WTC11 (cell line): ENCODE results near the gene MYOF.

Experiments
- NFATC4 ChIP-seq: fragments of 250-450 bp; sonication (Bioruptor Pico); IDR thresholded peaks from 2 replicates; pipeline ENCODE4 v1.9.0; 2021; ENCODE audit warnings: mild to moderate bottlenecking
- ZNF416 ChIP-seq: fragments of 250-450 bp; sonication (Bioruptor Pico); IDR thresholded peaks from 2 replicates; pipeline ENCODE4 v1.9.0; 2021; ENCODE audit warnings: mild to moderate bottlenecking, inconsistent platforms
- TF ChIP-seq, protein P1 (sequence below): fragments of 250-450 bp; sonication (Bioruptor Pico); IDR thresholded peaks from 2 replicates; pipeline ENCODE4 v1.9.0; 2021; ENCODE audit warnings: mild to moderate bottlenecking, borderline replicate concordance
- TF ChIP-seq, protein P2 (sequence below): fragments of 200-600 bp; IDR thresholded peaks from 2 replicates; pipeline ENCODE4 v1.8.0; 2022; ENCODE audit warnings: antibody characterized with exemption

GRCh38 chr10:93337309-93337721, 144.8 kb downstream of the MYOF start:
- no peak for TF ChIP-seq NFATC4
- TF ChIP-seq, protein P1, sequence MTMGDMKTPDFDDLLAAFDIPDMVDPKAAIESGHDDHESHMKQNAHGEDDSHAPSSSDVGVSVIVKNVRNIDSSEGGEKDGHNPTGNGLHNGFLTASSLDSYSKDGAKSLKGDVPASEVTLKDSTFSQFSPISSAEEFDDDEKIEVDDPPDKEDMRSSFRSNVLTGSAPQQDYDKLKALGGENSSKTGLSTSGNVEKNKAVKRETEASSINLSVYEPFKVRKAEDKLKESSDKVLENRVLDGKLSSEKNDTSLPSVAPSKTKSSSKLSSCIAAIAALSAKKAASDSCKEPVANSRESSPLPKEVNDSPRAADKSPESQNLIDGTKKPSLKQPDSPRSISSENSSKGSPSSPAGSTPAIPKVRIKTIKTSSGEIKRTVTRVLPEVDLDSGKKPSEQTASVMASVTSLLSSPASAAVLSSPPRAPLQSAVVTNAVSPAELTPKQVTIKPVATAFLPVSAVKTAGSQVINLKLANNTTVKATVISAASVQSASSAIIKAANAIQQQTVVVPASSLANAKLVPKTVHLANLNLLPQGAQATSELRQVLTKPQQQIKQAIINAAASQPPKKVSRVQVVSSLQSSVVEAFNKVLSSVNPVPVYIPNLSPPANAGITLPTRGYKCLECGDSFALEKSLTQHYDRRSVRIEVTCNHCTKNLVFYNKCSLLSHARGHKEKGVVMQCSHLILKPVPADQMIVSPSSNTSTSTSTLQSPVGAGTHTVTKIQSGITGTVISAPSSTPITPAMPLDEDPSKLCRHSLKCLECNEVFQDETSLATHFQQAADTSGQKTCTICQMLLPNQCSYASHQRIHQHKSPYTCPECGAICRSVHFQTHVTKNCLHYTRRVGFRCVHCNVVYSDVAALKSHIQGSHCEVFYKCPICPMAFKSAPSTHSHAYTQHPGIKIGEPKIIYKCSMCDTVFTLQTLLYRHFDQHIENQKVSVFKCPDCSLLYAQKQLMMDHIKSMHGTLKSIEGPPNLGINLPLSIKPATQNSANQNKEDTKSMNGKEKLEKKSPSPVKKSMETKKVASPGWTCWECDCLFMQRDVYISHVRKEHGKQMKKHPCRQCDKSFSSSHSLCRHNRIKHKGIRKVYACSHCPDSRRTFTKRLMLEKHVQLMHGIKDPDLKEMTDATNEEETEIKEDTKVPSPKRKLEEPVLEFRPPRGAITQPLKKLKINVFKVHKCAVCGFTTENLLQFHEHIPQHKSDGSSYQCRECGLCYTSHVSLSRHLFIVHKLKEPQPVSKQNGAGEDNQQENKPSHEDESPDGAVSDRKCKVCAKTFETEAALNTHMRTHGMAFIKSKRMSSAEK (CRISPR knock-in tag): no peak
- TF ChIP-seq, protein P2, sequence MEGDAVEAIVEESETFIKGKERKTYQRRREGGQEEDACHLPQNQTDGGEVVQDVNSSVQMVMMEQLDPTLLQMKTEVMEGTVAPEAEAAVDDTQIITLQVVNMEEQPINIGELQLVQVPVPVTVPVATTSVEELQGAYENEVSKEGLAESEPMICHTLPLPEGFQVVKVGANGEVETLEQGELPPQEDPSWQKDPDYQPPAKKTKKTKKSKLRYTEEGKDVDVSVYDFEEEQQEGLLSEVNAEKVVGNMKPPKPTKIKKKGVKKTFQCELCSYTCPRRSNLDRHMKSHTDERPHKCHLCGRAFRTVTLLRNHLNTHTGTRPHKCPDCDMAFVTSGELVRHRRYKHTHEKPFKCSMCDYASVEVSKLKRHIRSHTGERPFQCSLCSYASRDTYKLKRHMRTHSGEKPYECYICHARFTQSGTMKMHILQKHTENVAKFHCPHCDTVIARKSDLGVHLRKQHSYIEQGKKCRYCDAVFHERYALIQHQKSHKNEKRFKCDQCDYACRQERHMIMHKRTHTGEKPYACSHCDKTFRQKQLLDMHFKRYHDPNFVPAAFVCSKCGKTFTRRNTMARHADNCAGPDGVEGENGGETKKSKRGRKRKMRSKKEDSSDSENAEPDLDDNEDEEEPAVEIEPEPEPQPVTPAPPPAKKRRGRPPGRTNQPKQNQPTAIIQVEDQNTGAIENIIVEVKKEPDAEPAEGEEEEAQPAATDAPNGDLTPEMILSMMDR: no peak
- no peak for TF ChIP-seq ZNF416
